Measurements from ENCODE around the gene CBX2.

CBX2 gene

GRCh38 chr17:79757140-79757745 lies 20.7 kb upstream of the CBX2 start:
- Histone ChIP-seq H3K27me3 (ENCODE audit: insufficient read depth, poor library complexity, severe bottlenecking) (peaks cover 2% of the 10 kb centered on the region), H3K27ac (replicated peaks) (no peak overlapping the region), H3K4me3 (replicated peaks; ENCODE audit: insufficient read depth, low read length) (no peak overlapping the region)
- TF ChIP-seq SPI1 (IDR thresholded peaks at IDR 0.05; ENCODE audit: borderline replicate concordance, low read depth) (no peak), CTCF (IDR thresholded peaks at IDR 0.05; ENCODE audit: insufficient read depth, low read length) (no peak), REST (IDR thresholded peaks at IDR 0.05; ENCODE audit: insufficient replicate concordance, low read depth) (no peak), POLR2AphosphoS5 (IDR thresholded peaks at IDR 0.05; ENCODE audit: low read depth) (no peak), GABPA (IDR thresholded peaks at IDR 0.05; ENCODE audit: low read depth) (no peak)
- DNase-seq (ENCODE audit: low read depth in 1 of 2, low spot score in 1 of 2) = no peak

GRCh38 chr17:79758271-79758670 lies 19.7 kb upstream of the CBX2 start:
- peaks cover 2% of the 10 kb centered on the region for H3K27me3 ChIP-seq (ENCODE audit: insufficient read depth, poor library complexity, severe bottlenecking)
- no peak overlapping the region for H3K4me3 ChIP-seq (replicated peaks; ENCODE audit: insufficient read depth, low read length)
- H3K27ac ChIP-seq (replicated peaks) = no peak overlapping the region
- no peak for TF ChIP-seq POLR2AphosphoS5 (IDR thresholded peaks at IDR 0.05; ENCODE audit: low read depth)
- no peak for TF ChIP-seq SPI1 (IDR thresholded peaks at IDR 0.05; ENCODE audit: borderline replicate concordance, low read depth)
- no peak for TF ChIP-seq REST (IDR thresholded peaks at IDR 0.05; ENCODE audit: insufficient replicate concordance, low read depth)
- no peak for TF ChIP-seq GABPA (IDR thresholded peaks at IDR 0.05; ENCODE audit: low read depth)
- TF ChIP-seq CTCF (IDR thresholded peaks at IDR 0.05; ENCODE audit: insufficient read depth, low read length) = no peak
- DNase-seq (ENCODE audit: low read depth in 1 of 2, low spot score in 1 of 2) = no peak

- Histone ChIP-seq H3K27me3 (ENCODE audit: insufficient read depth, poor library complexity, severe bottlenecking) (peaks cover 2% of the 10 kb centered on the region), H3K27ac (replicated peaks) (no peak overlapping the region), H3K4me3 (replicated peaks; ENCODE audit: insufficient read depth, low read length) (no peak overlapping the region)
- no peak for TF ChIP-seq REST (IDR thresholded peaks at IDR 0.05; ENCODE audit: insufficient replicate concordance, low read depth)
- TF ChIP-seq CTCF (IDR thresholded peaks at IDR 0.05; ENCODE audit: insufficient read depth, low read length) = no peak
- no peak for TF ChIP-seq GABPA (IDR thresholded peaks at IDR 0.05; ENCODE audit: low read depth)
- TF ChIP-seq SPI1 (IDR thresholded peaks at IDR 0.05; ENCODE audit: borderline replicate concordance, low read depth) = no peak
- no peak for TF ChIP-seq POLR2AphosphoS5 (IDR thresholded peaks at IDR 0.05; ENCODE audit: low read depth)
- DNase-seq (ENCODE audit: low read depth in 1 of 2, low spot score in 1 of 2) = no peak
Measured at GRCh38 chr17:79760197-79760906, 17.6 kb upstream of the CBX2 start.

Data from HL-60 (cell line).